Neural cell (in vitro differentiated cells): ENCODE measurements around the gene OTUD7B. TPM values are rescaled to one million over a fixed set of nuclear protein-coding genes. Genes with fewer than 3 reads are reported as not detected.

ENCODE experiments used
- H2AFZ ChIP-seq: fragments of 200-600, 300-800 bp; sonication (generic), shearing (Covaris generic); 2 replicates; pipeline ENCODE4 v1.6.0; 2014; ENCODE audit warnings: low read depth, mild to moderate bottlenecking, antibody characterized with exemption, low read length, moderate library complexity
- H3F3A ChIP-seq: fragments of 200-600 bp; shearing (Covaris generic); 2 replicates; pipeline ENCODE4 v1.6.1; 2016; ENCODE audit warnings: mild to moderate bottlenecking, moderate library complexity, mixed read lengths, antibody characterized with exemption, low read length; ENCODE audit not compliant: insufficient read depth, poor library complexity, severe bottlenecking
- H3K27ac ChIP-seq: fragments of 200-600, 300-800 bp; sonication (generic), shearing (Covaris generic); 2 replicates; pipeline ENCODE4 v1.5.1; 2014; ENCODE audit warnings: mild to moderate bottlenecking, low read length, moderate library complexity
- H3K27me3 ChIP-seq: fragments of 300-800, 200-600 bp; sonication (generic), shearing (Covaris generic); 2 replicates; pipeline ENCODE4 v1.6.0; 2014; ENCODE audit warnings: mild to moderate bottlenecking, low read depth, low read length, moderate library complexity; ENCODE audit not compliant: insufficient read depth
- H3K36me3 ChIP-seq: fragments of 300-800, 200-600 bp; sonication (generic), shearing (Covaris generic); 2 replicates; pipeline ENCODE4 v1.5.1; 2014; ENCODE audit warnings: mild to moderate bottlenecking, antibody characterized with exemption, low read length, moderate library complexity; ENCODE audit not compliant: insufficient read depth
- H3K4me2 ChIP-seq: fragments of 300-800, 200-600 bp; sonication (generic), shearing (Covaris generic); 2 replicates; pipeline ENCODE4 v1.6.0; 2014; ENCODE audit warnings: mild to moderate bottlenecking, low read length
- H3K4me3 ChIP-seq: fragments of 300-800, 200-600 bp; sonication (generic), shearing (Covaris generic); 2 replicates; pipeline ENCODE4 v1.5.1; 2014; ENCODE audit warnings: mild to moderate bottlenecking, low read length, moderate library complexity
- H3K79me2 ChIP-seq: fragments of 200-600 bp; shearing (Covaris generic); replicated peaks from 2 replicates; pipeline ENCODE4 v1.6.0; 2014; ENCODE audit warnings: mild to moderate bottlenecking, low read length, moderate library complexity; ENCODE audit not compliant: insufficient read depth
- H3K9ac ChIP-seq: fragments of 300-800, 200-600 bp; sonication (generic), shearing (Covaris generic); 2 replicates; pipeline ENCODE4 v1.6.1; 2016; ENCODE audit warnings: mild to moderate bottlenecking, low read length, mixed read lengths
- H3K9me2 ChIP-seq: fragments of 200-600 bp; shearing (Covaris generic); 2 replicates; pipeline ENCODE4 v1.6.1; 2016; ENCODE audit warnings: mild to moderate bottlenecking, low read length, mixed read lengths; ENCODE audit not compliant: insufficient read depth
- H3K9me3 ChIP-seq: fragments of 200-600, 300-800 bp; sonication (generic), shearing (Covaris generic); 2 replicates; pipeline ENCODE4 v1.6.1; 2016; ENCODE audit warnings: mild to moderate bottlenecking, mixed run types, low read length, moderate library complexity, mixed read lengths
- H4K20me1 ChIP-seq: fragments of 200-600 bp; shearing (Covaris generic); 2 replicates; pipeline ENCODE4 v1.6.1; 2016; ENCODE audit warnings: mild to moderate bottlenecking, mixed run types; ENCODE audit not compliant: insufficient read depth
- CTCF ChIP-seq: fragments of 450-650 bp; IDR thresholded peaks from 2 replicates; pipeline ENCODE4 v1.5.1; 2014; ENCODE audit warnings: antibody characterized with exemption, mild to moderate bottlenecking, moderate library complexity; ENCODE audit not compliant: poor library complexity, severe bottlenecking
- EP300 ChIP-seq: fragments of 450-650 bp; conservative IDR thresholded peaks from 2 replicates; pipeline ENCODE4 v1.6.1; 2014; ENCODE audit warnings: antibody characterized with exemption, mild to moderate bottlenecking, moderate library complexity; ENCODE audit not compliant: poor library complexity, severe bottlenecking
- EZH2 ChIP-seq: fragments of 200-600, 300-800 bp; shearing (Covaris generic), sonication (generic); IDR thresholded peaks from 2 replicates; pipeline ENCODE4 v1.6.1; 2014; ENCODE audit warnings: antibody characterized with exemption, low read length, borderline replicate concordance, mild to moderate bottlenecking; ENCODE audit not compliant: insufficient read depth, poor library complexity, severe bottlenecking
- MXI1 ChIP-seq: fragments of 450-650 bp; conservative IDR thresholded peaks from 2 replicates; pipeline ENCODE4 v1.6.1; 2014; ENCODE audit warnings: antibody characterized with exemption, mild to moderate bottlenecking; ENCODE audit not compliant: poor library complexity, severe bottlenecking
- POLR2AphosphoS5 ChIP-seq: IDR thresholded peaks from 2 replicates; pipeline ENCODE4 v1.6.1; 2012
- RAD21 ChIP-seq: fragments of 450-650 bp; conservative IDR thresholded peaks from 2 replicates; pipeline ENCODE4 v1.6.1; 2014; ENCODE audit warnings: antibody characterized with exemption, mild to moderate bottlenecking, moderate library complexity
- REST ChIP-seq: IDR thresholded peaks from 2 replicates; pipeline ENCODE4 v1.6.1; 2012; ENCODE audit warnings: borderline replicate concordance
- SMC3 ChIP-seq: fragments of 450-650 bp; conservative IDR thresholded peaks from 2 replicates; pipeline ENCODE4 v1.6.1; 2014; ENCODE audit warnings: antibody characterized with exemption, mild to moderate bottlenecking, moderate library complexity; ENCODE audit not compliant: poor library complexity
- TAF1 ChIP-seq: IDR thresholded peaks from 2 replicates; pipeline ENCODE4 v1.6.1; 2012; ENCODE audit warnings: low read depth
- polyA minus RNA-seq: library from RNA; depleted of rRNA, polyadenylated mRNA; stranded (reverse); fragments of >200 nt; gene quantifications from 2 replicates; pipeline ENCODE4 v1.2.3, GENCODE V29; 2014
- polyA plus RNA-seq: library from polyadenylated mRNA; depleted of rRNA; stranded (reverse); fragments of >200 nt; gene quantifications from 2 replicates; pipeline ENCODE4 v1.2.3, GENCODE V29; 2014

The OTUD7B gene
- polyA plus RNA-seq: 2.1 and 5.4 TPM in 2 replicates
- polyA minus RNA-seq: 7.1 and 8.9 TPM in 2 replicates

- Histone ChIP-seq H3K9me3 (no peaks in the 10 kb centered on the region), H4K20me1 (no peaks in the 10 kb centered on the region), H3K9ac (peak within 1 kb of the TSS; percentile 77), H3K4me2 (peak within 1 kb of the TSS; percentile 60), H3K27me3 (no peaks in the 10 kb centered on the region), H3K27ac (peak within 1 kb of the TSS; percentile 57), H3K79me2 (peaks cover 19% of the 10 kb centered on the region), H2AFZ (peak within 1 kb of the TSS; percentile 92), H3F3A (peaks cover 6% of the 10 kb centered on the region), H3K9me2 (no peaks in the 10 kb centered on the region), H3K36me3 (no peaks in the 10 kb centered on the region), H3K4me3 (peak within 1 kb of the TSS; percentile 89)
- TF ChIP-seq MXI1: peak; percentile 48
- no peak for TF ChIP-seq EP300
- TF ChIP-seq TAF1: no peak
- no peak for TF ChIP-seq RAD21
- no peak for TF ChIP-seq REST
- TF ChIP-seq CTCF: peak; percentile 19
- TF ChIP-seq EZH2: no peak
- no peak for TF ChIP-seq SMC3
- peak; percentile 68 for TF ChIP-seq POLR2AphosphoS5
These were observed at the start of gene OTUD7B for GRCh38 chr1:150010393-150011115. Gene OTUD7B (minus strand): TSS chr1:150010726. CDS start chr1:149977510, 33,216 bp downstream.

- TF ChIP-seq POLR2AphosphoS5 (no peak), MXI1 (no peak), CTCF (no peak), EZH2 (no peak), REST (no peak), RAD21 (no peak), SMC3 (no peak), TAF1 (no peak)
- Histone ChIP-seq H3K4me3 (no peak overlapping the region), H4K20me1 (no peaks in the 10 kb centered on the region), H3K36me3 (no peaks in the 10 kb centered on the region), H3K27ac (no peak overlapping the region), H3F3A (no peaks in the 10 kb centered on the region), H3K27me3 (no peaks in the 10 kb centered on the region), H3K9me2 (no peaks in the 10 kb centered on the region), H2AFZ (no peak overlapping the region), H3K9ac (no peak overlapping the region), H3K79me2 (peaks cover 2% of the 10 kb centered on the region), H3K9me3 (no peaks in the 10 kb centered on the region), H3K4me2 (no peak overlapping the region)
These were observed 49.7 kb upstream of the OTUD7B start for GRCh38 chr1:150060260-150060659.
